IMR-90 (cell line): ENCODE measurements around the gene AQP12B. TPM values are rescaled to one million over a fixed set of nuclear protein-coding genes. Genes with fewer than 3 reads are reported as not detected.

Source experiments
- ATAC-seq: fragments of 200-7000 bp; cut with Tn5 transposase; 2 replicates; pipeline ENCODE4 v1.9.1; 2020; ENCODE audit warnings: low read depth, mild to moderate bottlenecking, moderate library complexity
- BruUV-seq: library from RNA; stranded (reverse); fragments of 400-500 nt; replicated peaks from 2 replicates; lab custom pipeline; 2021; lab: Mats Ljungman, UMichigan
- CTCF ChIA-PET: fragments of 300-600 bp; formaldehyde crosslinking; extraction: SDS; loops from one replicate; lab custom pipeline; 2021; ENCODE audit warnings: antibody characterized with exemption; lab: Yijun Ruan, JAX
- POLR2A ChIA-PET: fragments of 300-600 bp; sonication (Branson Sonifier 250); formaldehyde crosslinking; loops from one replicate; lab custom pipeline; 2022; ENCODE audit warnings: antibody characterized with exemption; ENCODE audit not compliant: unreplicated experiment; lab: Charles Lee
- DNase-seq: peaks from one replicate; pipeline ENCODE4 v3.0.0; 2013
- H2AFZ ChIP-seq: replicated peaks from 2 replicates; pipeline ENCODE3; 2013; ENCODE audit warnings: low read length, mild to moderate bottlenecking; ENCODE audit not compliant: poor library complexity
- H2AK5ac ChIP-seq: 2 replicates; pipeline ENCODE4 v1.6.1; 2013; ENCODE audit warnings: low read depth, low read length, inconsistent platforms
- H2AK9ac ChIP-seq: replicated peaks from 2 replicates; pipeline ENCODE3; 2013; ENCODE audit warnings: mild to moderate bottlenecking, low read depth, low read length, moderate library complexity; ENCODE audit not compliant: poor library complexity
- H2BK120ac ChIP-seq: 2 replicates; pipeline ENCODE4 v1.6.1; 2013; ENCODE audit warnings: low read depth, low read length, inconsistent platforms
- H2BK15ac ChIP-seq: 3 replicates; pipeline ENCODE4 v1.6.1; 2013; ENCODE audit warnings: low read depth, low read length, inconsistent platforms
- H2BK20ac ChIP-seq: 2 replicates; pipeline ENCODE4 v1.6.1; 2013; ENCODE audit warnings: low read depth, mild to moderate bottlenecking, inconsistent platforms, low read length, moderate library complexity
- H2BK5ac ChIP-seq: 2 replicates; pipeline ENCODE4 v1.6.1; 2013; ENCODE audit warnings: mild to moderate bottlenecking, low read depth, low read length, inconsistent platforms; ENCODE audit not compliant: poor library complexity, severe bottlenecking
- H3K14ac ChIP-seq: replicated peaks from 2 replicates; pipeline ENCODE4 v1.6.1; 2013; ENCODE audit warnings: low read depth, low read length, inconsistent platforms
- H3K18ac ChIP-seq: 2 replicates; pipeline ENCODE4 v1.6.1; 2013; ENCODE audit warnings: low read depth, low read length, control low read depth
- H3K23ac ChIP-seq: 2 replicates; pipeline ENCODE4 v1.6.1; 2013; ENCODE audit warnings: low read depth, low read length, inconsistent platforms
- H3K27ac ChIP-seq: 2 replicates; pipeline ENCODE4 v1.5.1; 2013; ENCODE audit warnings: mild to moderate bottlenecking, control low read depth, low read length; ENCODE audit not compliant: insufficient read depth
- H3K27me3 ChIP-seq: 2 replicates; pipeline ENCODE4 v1.6.1; 2013; ENCODE audit warnings: low read length; ENCODE audit not compliant: control insufficient read depth, insufficient read depth
- H3K36me3 ChIP-seq: 2 replicates; pipeline ENCODE4 v1.6.1; 2013; ENCODE audit warnings: low read length, mixed read lengths; ENCODE audit not compliant: control insufficient read depth, insufficient read depth
- H3K4ac ChIP-seq: 2 replicates; pipeline ENCODE4 v1.6.1; 2013; ENCODE audit warnings: low read depth, low read length, inconsistent platforms
- H3K4me1 ChIP-seq: 2 replicates; pipeline ENCODE4 v1.6.1; 2013; ENCODE audit warnings: low read length, mixed read lengths; ENCODE audit not compliant: control insufficient read depth, insufficient read depth
- H3K4me2 ChIP-seq: 2 replicates; pipeline ENCODE4 v1.6.1; 2013; ENCODE audit warnings: low read depth, mild to moderate bottlenecking, control low read depth, low read length, moderate library complexity
- H3K4me3 ChIP-seq: 2 replicates; pipeline ENCODE4 v1.5.1; 2013; ENCODE audit warnings: low read depth, mild to moderate bottlenecking, control low read depth, low read length, moderate library complexity; ENCODE audit not compliant: insufficient read depth
- H3K56ac ChIP-seq: 2 replicates; pipeline ENCODE4 v1.6.1; 2013; ENCODE audit warnings: low read length, inconsistent platforms; ENCODE audit not compliant: insufficient read depth; ENCODE audit errors: extremely low read depth
- H3K79me1 ChIP-seq, 2 experiments: 2 replicates each; pipeline ENCODE4 v1.6.1; 2013; ENCODE audit warnings: low read length in 2 of 2, inconsistent platforms in 1 of 2, low read depth in 1 of 2
- H3K9ac ChIP-seq: 2 replicates; pipeline ENCODE4 v1.6.1; 2013; ENCODE audit warnings: low read depth, low read length, control low read depth
- H3K9me1 ChIP-seq: 2 replicates; pipeline ENCODE4 v1.6.1; 2013; ENCODE audit warnings: low read length, inconsistent platforms; ENCODE audit not compliant: insufficient read depth
- H3K9me3 ChIP-seq: 2 replicates; pipeline ENCODE4 v1.6.1; 2013; ENCODE audit warnings: low read length; ENCODE audit not compliant: control insufficient read depth, insufficient read depth
- H4K20me1 ChIP-seq: 2 replicates; pipeline ENCODE4 v1.6.1; 2013; ENCODE audit warnings: low read length, inconsistent platforms; ENCODE audit not compliant: insufficient read depth
- H4K5ac ChIP-seq: 2 replicates; pipeline ENCODE4 v1.6.1; 2013; ENCODE audit warnings: mild to moderate bottlenecking, low read depth, low read length, control low read depth
- H4K8ac ChIP-seq, 2 experiments: 2 replicates each; pipeline ENCODE4 v1.6.1; 2013; ENCODE audit warnings: low read depth in 2 of 2, low read length in 2 of 2, control low read depth in 1 of 2, inconsistent platforms in 1 of 2
- H4K91ac ChIP-seq: 2 replicates; pipeline ENCODE4 v1.6.1; 2013; ENCODE audit warnings: low read depth, low read length, inconsistent platforms; ENCODE audit not compliant: insufficient read depth
- CEBPB ChIP-seq: IDR thresholded peaks from 2 replicates; pipeline ENCODE4 v1.6.1; 2012; ENCODE audit warnings: low read depth, low read length, improper control_type of control experiment
- CHD1 ChIP-seq: IDR thresholded peaks from 2 replicates; pipeline ENCODE4 v1.6.1; 2012; ENCODE audit warnings: low read depth, low read length, improper control_type of control experiment
- CTCF ChIP-seq: conservative IDR thresholded peaks from 2 replicates; pipeline ENCODE4 v1.5.1; 2012; ENCODE audit warnings: mild to moderate bottlenecking, low read depth, low read length, improper control_type of control experiment
- MAZ ChIP-seq: IDR thresholded peaks from 2 replicates; pipeline ENCODE4 v1.6.1; 2012; ENCODE audit warnings: low read depth, mild to moderate bottlenecking, low read length, improper control_type of control experiment, moderate library complexity, borderline replicate concordance
- MXI1 ChIP-seq: IDR thresholded peaks from 2 replicates; pipeline ENCODE4 v1.6.1; 2012; ENCODE audit warnings: low read depth, mild to moderate bottlenecking, low read length, moderate library complexity, borderline replicate concordance
- NFE2L2 ChIP-seq: fragments of 150-350 bp; IDR thresholded peaks from 2 replicates; pipeline ENCODE4 v1.6.1; 2016; ENCODE audit warnings: low read depth, mild to moderate bottlenecking, low read length
- POLR2A ChIP-seq: IDR thresholded peaks from 2 replicates; pipeline ENCODE4 v1.6.1; 2012; ENCODE audit warnings: mild to moderate bottlenecking, low read depth, low read length
- RAD21 ChIP-seq: IDR thresholded peaks from 2 replicates; pipeline ENCODE4 v1.6.1; 2012; ENCODE audit warnings: low read length, improper control_type of control experiment
- RFX5 ChIP-seq: IDR thresholded peaks from 2 replicates; pipeline ENCODE4 v1.8.0; 2012; ENCODE audit warnings: low read depth, mild to moderate bottlenecking, low read length, moderate library complexity
- WGBS, 2 experiments: methylation state at CpG; one replicate each; pipeline versions ENCODE4 v1.1.5 to v1.1.7; 2013; ENCODE audit warnings: missing lambda C conversion rate in 2 of 2; ENCODE audit not compliant: insufficient read length in 1 of 2; ENCODE audit errors: extremely low coverage in 2 of 2; 5-methylcytosine and 5-hydroxymethylcytosine counted together
- dilution Hi-C: fragments of 300-500 bp; cut with HindIII; formaldehyde crosslinking; loops from one replicate; pipeline ENCODE4 v1.14.3; 2018; ENCODE audit warnings: low sequenced_read_pairs; ENCODE audit not compliant: unreplicated experiment
- in situ Hi-C: fragments of 300-500 bp; cut with MboI; formaldehyde crosslinking; loops from 3 replicates; pipeline ENCODE4 v1.14.3; 2019; ENCODE audit warnings: low sequenced_read_pairs, inconsistent platforms, mixed read lengths
- intact Hi-C: fragments of 100-400 bp; cut with micrococcal nuclease; formaldehyde crosslinking; loops from 2 replicates; pipeline ENCODE4 v1.10.0; 2022
- polyA plus RNA-seq, 3 experiments: library from polyadenylated mRNA; depleted of rRNA; stranded (reverse); fragments of >200 nt; gene quantifications; 2 replicates each; pipeline ENCODE4 v1.2.3, GENCODE V29; 2012; ENCODE audit warnings: low replicate concordance in 1 of 3
- total RNA-seq: library from RNA; depleted of rRNA; stranded (reverse); fragments of >200 nt; gene quantifications from 2 replicates; pipeline ENCODE4 v1.2.3, GENCODE V29; 2012

The AQP12B gene
- total and polyA plus RNA-seq, 2 of the 4 experiments (the other 2 are of a cell fraction), result not detected

- TF ChIP-seq MXI1, result no peak
These were observed 47.3 kb downstream of the AQP12B start (continued) for GRCh38 chr2:240635121-240635997.

- no peak overlapping the region for H4K5ac ChIP-seq
- no peaks in the 10 kb centered on the region for H4K20me1 ChIP-seq
- no peaks in the 10 kb centered on the region for H3K4me1 ChIP-seq
- no peak overlapping the region for H3K4ac ChIP-seq
- H3K56ac ChIP-seq, result no peak overlapping the region
- H3K9me3 ChIP-seq, result peaks cover 11% of the 10 kb centered on the region
- ChIA-PET POLR2A (no interaction called here), CTCF (no interaction called here)
- no peak overlapping the region for H3K27ac ChIP-seq
- no peak overlapping the region for H2BK15ac ChIP-seq
- no peak overlapping the region for H2BK20ac ChIP-seq
- no peaks in the 10 kb centered on the region for H3K36me3 ChIP-seq
- dilution Hi-C loops (no loop called here), intact Hi-C loops (no loop called here), in situ Hi-C loops (no loop called here)
- no peaks in the 10 kb centered on the region for H3K9me1 ChIP-seq
- no peak overlapping the region for H2BK120ac ChIP-seq
- H2AK5ac ChIP-seq, result no peak overlapping the region
- ATAC-seq (no peak), DNase-seq (no peak)
- H4K8ac ChIP-seq, result no peak overlapping the region
- no peak overlapping the region for H3K14ac ChIP-seq
- WGBS, 2 experiments, result 75% methylated on average over 1 of the region's 1 CpG; no CpG with 5 or more reads in 1 of the 2 experiments
- H3K9ac ChIP-seq, result no peak overlapping the region
- H2BK5ac ChIP-seq, result no peak overlapping the region
- no peak overlapping the region for H3K18ac ChIP-seq
- H3K23ac ChIP-seq, result no peak overlapping the region
- no peak overlapping the region for H3K4me2 ChIP-seq
- BruUV-seq, result no TSS peak
- TF ChIP-seq MXI1 (no peak), CTCF (no peak), RFX5 (no peak), MAZ (no peak), RAD21 (no peak), CEBPB (no peak), NFE2L2 (no peak), CHD1 (no peak), POLR2A (no peak)
- no peaks in the 10 kb centered on the region for H3K79me1 ChIP-seq
- no peak overlapping the region for H3K4me3 ChIP-seq
- H2AK9ac ChIP-seq, result no peak overlapping the region
- H4K91ac ChIP-seq, result no peak overlapping the region
- no peak overlapping the region for H2AFZ ChIP-seq
- H3K27me3 ChIP-seq, result peaks cover 14% of the 10 kb centered on the region; the same call in 1 of the 2 replicates
These were observed 50.4 kb downstream of the AQP12B start for GRCh38 chr2:240632306-240632721.
